ENCODE data around the gene CCR1. TPM values are rescaled to one million over a fixed set of nuclear protein-coding genes. Genes with fewer than 3 reads are reported as not detected.
"Not testable (repeated sequence)": the region's sequence is repeated elsewhere in the genome, so short reads cannot be mapped to it uniquely, and the experiment has no call there.

CCR1 gene
- polyA plus RNA-seq, 3 donors: 1.8 to 2.5 (median 1.9) TPM

GRCh38 chr3:46214751-46215352 lies 6.7 kb upstream of the CCR1 start:
- no peak for DNase-seq

DNA sequence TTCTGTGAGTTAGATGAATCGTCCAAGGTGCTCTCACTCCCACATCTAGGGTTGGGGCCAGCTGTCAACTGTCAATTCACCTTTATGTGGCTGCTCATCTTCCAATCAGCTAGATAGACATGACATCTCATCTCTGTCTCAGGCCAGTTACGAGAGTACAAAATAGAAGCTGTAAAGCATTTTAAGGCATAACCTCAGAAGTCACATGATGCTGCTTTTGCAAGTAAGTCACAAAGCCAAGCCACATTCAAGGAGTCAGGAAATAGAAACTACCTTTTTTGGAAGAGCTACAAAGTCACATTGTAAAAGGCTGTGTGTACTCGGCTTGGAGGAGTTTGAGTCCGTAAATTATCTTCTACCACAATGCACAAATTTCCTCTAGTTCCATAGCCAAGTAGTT lies 5.1 kb upstream of the CCR1 start:
- peak; percentile 2 for DNase-seq

- DNase-seq: no peak
Measured at GRCh38 chr3:46212101-46212500, 4.0 kb upstream of the CCR1 start.

- no peak for DNase-seq
Measured at GRCh38 chr3:46209746-46210470, 1.8 kb upstream of the CCR1 start.

DNA sequence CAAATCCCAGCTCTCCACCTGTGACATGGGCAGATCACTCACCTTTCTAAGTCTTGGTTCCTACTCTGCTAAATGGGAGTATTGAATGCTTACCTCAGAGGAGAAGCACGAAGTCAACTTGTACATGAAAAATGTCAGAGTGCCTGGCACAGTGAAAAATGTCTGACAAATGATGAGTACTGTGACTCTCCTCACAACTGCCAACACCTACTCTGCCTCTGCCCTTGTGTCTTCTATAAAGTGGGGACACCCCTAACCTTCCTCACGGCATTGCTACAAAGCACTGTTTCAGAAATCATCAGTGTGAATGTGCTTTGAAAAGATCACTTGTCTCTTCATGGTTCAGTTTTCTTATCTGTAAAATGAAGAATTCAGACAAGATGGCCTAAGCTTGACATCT lies 940 bp upstream of the CCR1 start:
- DNase-seq: no peak

DNA sequence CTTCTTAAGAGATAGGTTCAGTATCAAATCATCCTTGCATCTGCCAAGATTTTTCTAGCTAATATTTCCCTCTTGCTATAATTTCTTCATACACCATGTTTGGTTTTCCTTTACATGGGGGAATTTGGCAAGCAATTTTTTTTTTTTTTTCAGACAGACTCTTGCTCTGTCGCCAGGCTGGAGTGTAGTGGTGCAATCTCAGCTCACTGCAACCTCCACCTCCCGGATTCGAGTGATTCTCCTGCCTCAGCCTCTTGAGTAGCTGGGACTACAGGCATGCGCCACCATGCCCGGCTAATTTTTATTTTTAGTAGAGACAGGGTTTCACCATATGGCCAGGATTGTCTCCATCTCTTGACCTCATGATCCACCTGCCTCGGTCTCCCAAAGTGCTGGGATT lies 599 bp downstream of the CCR1 start:
- DNase-seq: not testable (repeated sequence)

DNA sequence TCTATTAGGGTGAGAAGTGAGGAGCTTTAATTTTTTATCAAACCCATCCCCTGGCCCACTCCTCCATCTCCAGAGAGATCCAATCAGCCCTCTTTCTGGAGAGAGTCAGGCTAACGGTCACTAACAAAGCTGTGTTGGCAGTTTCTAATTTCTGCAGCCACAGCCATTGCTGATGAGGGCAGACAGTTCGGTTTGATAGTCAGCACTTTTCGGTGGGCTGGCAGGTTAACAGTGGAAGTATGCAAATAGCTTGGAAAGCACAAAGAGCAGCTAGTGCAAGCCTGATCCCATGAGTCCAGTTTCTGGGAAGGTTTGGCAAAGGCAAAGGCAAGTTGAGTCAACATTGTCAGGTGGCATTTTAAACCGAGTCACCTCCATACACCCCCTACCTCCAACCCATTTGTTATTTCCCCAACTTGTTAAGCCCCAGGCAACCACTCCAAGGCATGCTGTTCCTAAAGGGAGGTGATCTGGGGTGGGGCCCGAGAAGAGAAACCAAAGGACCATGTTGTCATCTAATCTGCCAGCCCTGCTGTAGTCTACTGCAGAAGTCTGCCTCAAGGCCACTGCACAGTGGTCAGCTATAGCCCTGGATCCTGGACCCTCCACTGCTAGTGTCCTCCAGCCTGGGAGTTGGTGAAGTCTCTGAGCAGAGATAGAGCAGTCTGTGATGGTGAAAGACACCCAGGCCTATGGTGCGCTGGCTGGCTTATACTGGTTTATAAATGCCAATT lies 1.7 kb downstream of the CCR1 start:
- DNase-seq: no peak

DNA sequence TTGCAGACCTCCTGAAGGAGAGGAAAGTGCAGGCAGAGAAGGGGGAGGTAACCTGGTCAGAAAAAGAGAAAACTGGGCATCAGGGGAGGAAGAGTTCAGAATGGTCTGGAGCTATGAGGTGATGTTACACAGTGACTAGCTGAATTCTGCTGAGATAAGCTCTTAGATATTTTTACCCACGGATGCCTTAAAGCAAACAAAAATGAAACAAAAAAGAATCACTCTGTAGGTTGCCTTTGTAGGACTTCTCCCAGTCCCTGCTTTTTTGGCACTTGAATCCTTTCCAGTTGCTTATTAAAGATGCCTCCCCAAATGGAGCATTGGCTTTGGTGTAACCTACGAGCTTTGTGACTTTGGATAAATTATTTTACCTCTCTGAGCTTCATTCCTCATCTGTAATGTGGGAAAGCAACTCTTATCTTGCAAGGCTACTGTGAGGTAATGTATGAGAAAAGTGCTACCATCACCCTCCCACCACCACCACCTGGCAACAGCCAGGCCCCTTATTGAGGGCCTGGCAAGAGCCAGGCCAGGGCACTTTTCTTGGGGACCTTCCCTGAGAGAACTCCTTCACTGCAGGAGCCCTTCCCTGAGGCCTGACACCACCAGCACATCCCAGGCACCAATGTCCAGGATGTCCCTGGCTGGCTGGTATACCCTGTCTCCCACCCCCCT lies 2.7 kb downstream of the CCR1 start:
- no peak for DNase-seq

DNA sequence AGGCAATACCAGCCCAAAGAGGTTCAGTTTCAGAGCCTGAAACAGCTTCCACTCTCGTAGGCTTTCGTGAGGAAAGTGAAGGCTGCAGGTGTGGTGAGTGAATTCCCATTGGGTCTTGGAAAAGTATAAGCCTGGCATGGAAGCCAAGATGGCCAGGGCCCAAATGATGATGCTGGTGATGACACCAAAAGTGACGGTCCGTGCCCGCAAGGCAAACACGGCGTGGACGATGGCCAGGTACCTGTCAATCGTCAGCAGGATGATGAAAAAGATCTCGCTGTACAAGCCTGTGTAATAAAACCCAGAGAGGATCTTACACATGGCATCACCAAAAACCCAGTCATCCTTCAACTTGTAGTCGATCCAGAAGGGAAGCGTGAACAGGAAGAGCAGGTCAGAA lies 4.4 kb downstream of the CCR1 start:
- no peak for DNase-seq

DNA sequence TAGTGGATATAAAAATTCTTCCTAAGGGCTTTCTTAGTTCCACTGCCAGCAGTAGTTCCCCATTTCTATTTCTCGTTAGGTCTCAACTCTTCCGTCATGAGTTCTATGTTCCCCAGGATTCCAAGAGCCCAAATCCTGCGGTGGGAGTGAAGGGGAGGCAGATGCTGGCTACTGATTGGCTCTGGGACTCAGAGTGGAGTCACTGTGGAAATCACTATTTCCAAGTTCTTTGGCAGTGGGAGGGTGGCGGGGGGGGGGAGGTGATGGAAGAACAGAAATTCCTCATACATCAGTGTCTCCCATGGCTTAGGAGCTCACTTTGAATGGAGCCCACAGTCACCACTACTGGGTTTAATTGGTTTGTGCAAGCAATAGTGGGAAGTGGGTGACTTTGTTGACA lies 5.6 kb downstream of the CCR1 start:
- DNase-seq: no peak

DNA sequence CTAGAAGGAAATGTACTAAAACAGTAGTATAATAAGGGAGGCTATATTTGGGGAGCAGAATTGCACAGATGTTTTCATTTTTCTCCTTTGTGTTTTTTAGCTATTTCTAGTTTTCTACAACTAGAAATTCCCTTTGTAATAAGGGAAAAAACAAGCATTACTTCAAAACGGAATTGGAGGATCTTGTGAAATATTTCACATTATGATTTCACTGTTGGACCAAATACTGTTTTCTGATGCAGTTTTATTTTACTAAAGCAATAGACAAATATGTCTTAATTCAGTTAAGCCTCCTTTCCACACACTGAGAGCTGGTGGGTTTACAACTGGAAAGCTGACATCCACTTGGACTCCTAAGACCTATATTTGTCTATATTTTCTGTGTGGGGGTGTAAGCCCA lies 7.3 kb downstream of the CCR1 start:
- DNase-seq: no peak

DNA sequence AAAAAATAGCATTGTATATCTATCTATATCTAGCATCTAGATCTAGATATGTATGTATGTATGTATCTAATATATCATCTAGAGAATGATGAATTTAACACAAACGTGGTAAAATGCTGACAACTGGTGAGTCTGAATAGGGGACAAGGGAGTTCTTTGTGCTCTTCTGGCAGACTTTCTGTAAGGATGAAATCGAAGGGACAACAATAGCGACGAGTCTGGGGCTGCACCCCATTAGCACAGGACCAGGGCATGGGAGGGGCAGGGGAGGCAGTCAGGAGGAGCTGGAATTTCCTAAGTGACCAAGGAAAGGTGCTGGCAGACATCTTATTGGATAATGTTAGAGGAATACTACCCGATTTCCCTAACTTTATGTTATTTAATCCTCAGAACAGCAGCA lies 7.9 kb downstream of the CCR1 start:
- no peak for DNase-seq

GRCh38 chr3:46196261-46196957 lies 11.7 kb downstream of the CCR1 start:
- no peak for DNase-seq

DNA sequence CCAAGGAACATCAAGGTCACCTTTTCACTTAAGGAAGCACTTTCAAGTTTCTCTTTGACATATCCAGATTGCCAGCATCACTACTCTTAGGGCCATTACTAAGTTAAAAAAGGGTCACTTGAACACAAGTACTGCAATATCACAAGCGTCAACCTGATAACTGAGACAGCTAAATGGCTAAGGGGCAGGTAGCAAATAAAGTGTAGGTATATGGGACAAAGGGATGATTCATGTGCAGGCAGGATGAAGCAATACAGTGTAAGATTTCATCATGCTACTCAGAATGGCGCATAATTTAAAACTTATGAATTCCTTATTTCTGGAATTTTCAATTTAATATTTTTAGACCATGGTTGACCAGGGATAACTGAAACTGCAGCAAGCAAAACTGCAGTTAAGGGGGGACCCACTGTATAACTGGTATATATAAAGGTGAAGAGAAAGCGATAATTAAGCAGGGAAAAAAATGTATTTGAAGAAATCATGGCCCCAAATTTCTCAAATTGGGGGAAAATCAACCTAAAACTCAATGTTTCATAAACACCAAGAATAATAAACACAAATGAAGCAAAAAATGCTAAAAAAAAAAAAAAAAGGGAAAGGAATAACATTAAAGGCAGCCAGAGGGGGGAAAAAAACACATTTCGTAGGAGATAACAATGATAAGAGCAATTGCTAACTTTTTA lies 13.1 kb downstream of the CCR1 start:
- no peak for DNase-seq

- DNase-seq: no peak
Measured at GRCh38 chr3:46193436-46193835, 14.7 kb downstream of the CCR1 start.

- no peak for DNase-seq
Measured at GRCh38 chr3:46192939-46193338, 15.2 kb downstream of the CCR1 start.

- DNase-seq: no peak
Measured at GRCh38 chr3:46191730-46192129, 16.4 kb downstream of the CCR1 start.

- DNase-seq: no peak
Measured at GRCh38 chr3:46188708-46189107, 19.4 kb downstream of the CCR1 start.

DNA sequence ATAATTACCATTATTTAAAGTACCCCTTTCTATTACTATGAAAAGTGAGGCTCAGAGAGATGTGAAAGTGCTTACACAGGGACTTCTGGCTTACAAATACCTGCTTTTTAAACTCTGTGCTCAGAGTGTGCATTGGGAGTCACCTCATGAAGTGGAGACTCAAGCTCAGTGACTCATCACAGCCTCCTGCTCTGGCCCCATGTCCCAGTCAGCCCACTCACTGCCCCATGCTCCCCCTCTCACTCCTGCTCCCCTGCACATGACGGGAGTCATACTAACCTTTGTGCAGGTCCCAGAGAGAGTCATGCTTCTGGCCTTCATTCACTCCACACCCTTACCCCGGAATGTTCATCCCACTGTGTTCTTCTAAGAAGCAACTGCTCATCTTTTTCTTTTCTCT lies 20.2 kb downstream of the CCR1 start:
- no peak for DNase-seq

- no peak for DNase-seq
Measured at GRCh38 chr3:46187341-46187700, 20.8 kb downstream of the CCR1 start.

Measured in renal pelvis (tissue), 4 donors.